ENCODE results near the gene SMPDL3A. TPM values are rescaled to one million over a fixed set of nuclear protein-coding genes. Genes with fewer than 3 reads are reported as not detected.

Gene SMPDL3A
- total and polyA plus RNA-seq, 2 experiments from 2014 or later = 115 to 126 TPM

GRCh38 chr6:122749451-122750050, 39.5 kb upstream of the SMPDL3A start:
- H3K27me3 ChIP-seq = no peaks in the 10 kb centered on the region
- no peak overlapping the region for H3K27ac ChIP-seq
- no peak overlapping the region for H2AFZ ChIP-seq
- H3K79me2 ChIP-seq = no peaks in the 10 kb centered on the region
- no peaks in the 10 kb centered on the region for H4K20me1 ChIP-seq (ENCODE audit: insufficient read depth, poor library complexity, severe bottlenecking)
- no peak overlapping the region for H3K4me3 ChIP-seq
- H3K4me1 ChIP-seq (ENCODE audit: insufficient read depth) = no peaks in the 10 kb centered on the region
- no peaks in the 10 kb centered on the region for H3K9me3 ChIP-seq (ENCODE audit: low read depth)
- no peaks in the 10 kb centered on the region for H3K36me3 ChIP-seq (replicated peaks; ENCODE audit: insufficient read depth, low read depth)
- no peak for TF ChIP-seq CTCF (IDR thresholded peaks at IDR 0.05; ENCODE audit: poor library complexity)
- no peak for TF ChIP-seq EZH2phosphoT487 (IDR thresholded peaks at IDR 0.05; ENCODE audit: low read depth, severe bottlenecking, unreplicated experiment)
- no peak for TF ChIP-seq EZH2 (IDR thresholded peaks at IDR 0.05; ENCODE audit: borderline replicate concordance)
- no peak for DNase-seq (ENCODE audit: low spot score)
- 92% methylated on average over 4 of the region's 4 CpGs for WGBS (ENCODE audit: low lambda C conversion rate, missing lambda C conversion rate)
- H3K9me2 ChIP-seq (replicated peaks; ENCODE audit: insufficient read depth) = no peaks in the 10 kb centered on the region
- H3K4me2 ChIP-seq = no peak overlapping the region

- H3K4me2 ChIP-seq = no peak overlapping the region
- TF ChIP-seq EZH2 (IDR thresholded peaks at IDR 0.05; ENCODE audit: borderline replicate concordance) (no peak), EZH2phosphoT487 (IDR thresholded peaks at IDR 0.05; ENCODE audit: low read depth, severe bottlenecking, unreplicated experiment) (no peak), CTCF (IDR thresholded peaks at IDR 0.05; ENCODE audit: poor library complexity) (no peak)
Measured at GRCh38 chr6:122751326-122751725, 37.7 kb upstream of the SMPDL3A start.

GRCh38 chr6:122752459-122752858, 36.6 kb upstream of the SMPDL3A start:
- no peaks in the 10 kb centered on the region for H3K4me1 ChIP-seq (ENCODE audit: insufficient read depth)

More at GRCh38 chr6:122751326-122751725, 37.7 kb upstream of the SMPDL3A start:
- DNase-seq (ENCODE audit: low spot score) = no peak
- Histone ChIP-seq H3K9me3 (ENCODE audit: low read depth) (no peaks in the 10 kb centered on the region), H3K4me1 (ENCODE audit: insufficient read depth) (no peaks in the 10 kb centered on the region), H2AFZ (no peak overlapping the region), H3K27me3 (no peaks in the 10 kb centered on the region), H3K4me3 (no peak overlapping the region), H3K27ac (no peak overlapping the region), H3K9me2 (replicated peaks; ENCODE audit: insufficient read depth) (no peaks in the 10 kb centered on the region), H3K36me3 (replicated peaks; ENCODE audit: insufficient read depth, low read depth) (no peaks in the 10 kb centered on the region), H3K79me2 (no peaks in the 10 kb centered on the region), H4K20me1 (ENCODE audit: insufficient read depth, poor library complexity, severe bottlenecking) (no peaks in the 10 kb centered on the region)
- 69% methylated on average over 3 of the region's 3 CpGs for WGBS (ENCODE audit: low lambda C conversion rate, missing lambda C conversion rate)

More at GRCh38 chr6:122752459-122752858, 36.6 kb upstream of the SMPDL3A start:
- Histone ChIP-seq H3K36me3 (replicated peaks; ENCODE audit: insufficient read depth, low read depth) (no peaks in the 10 kb centered on the region), H3K79me2 (no peaks in the 10 kb centered on the region), H3K9me3 (ENCODE audit: low read depth) (no peaks in the 10 kb centered on the region), H3K4me3 (no peak overlapping the region), H3K27me3 (no peaks in the 10 kb centered on the region), H3K9me2 (replicated peaks; ENCODE audit: insufficient read depth) (no peaks in the 10 kb centered on the region), H3K27ac (no peak overlapping the region), H3K4me2 (no peak overlapping the region), H4K20me1 (ENCODE audit: insufficient read depth, poor library complexity, severe bottlenecking) (no peaks in the 10 kb centered on the region), H2AFZ (no peak overlapping the region)
- no peak for DNase-seq (ENCODE audit: low spot score)
- 100% methylated on average over 1 of the region's 1 CpG for WGBS (ENCODE audit: low lambda C conversion rate, missing lambda C conversion rate)
- TF ChIP-seq CTCF (IDR thresholded peaks at IDR 0.05; ENCODE audit: poor library complexity) (no peak), EZH2phosphoT487 (IDR thresholded peaks at IDR 0.05; ENCODE audit: low read depth, severe bottlenecking, unreplicated experiment) (no peak), EZH2 (IDR thresholded peaks at IDR 0.05; ENCODE audit: borderline replicate concordance) (no peak)
